GM18519 (cell line): ENCODE data around the gene RAP1A.
"Not testable (repeated sequence)": the region's sequence is repeated elsewhere in the genome, so short reads cannot be mapped to it uniquely, and the experiment has no call there.

Source experiments
- ATAC-seq: cut with Tn5 transposase; IDR thresholded peaks from one replicate; pipeline ENCODE4 v1.9.1; 2021; ENCODE audit warnings: mild to moderate bottlenecking, moderate library complexity; ENCODE audit not compliant: unreplicated experiment, low FRiP score

The RAP1A gene

DNA sequence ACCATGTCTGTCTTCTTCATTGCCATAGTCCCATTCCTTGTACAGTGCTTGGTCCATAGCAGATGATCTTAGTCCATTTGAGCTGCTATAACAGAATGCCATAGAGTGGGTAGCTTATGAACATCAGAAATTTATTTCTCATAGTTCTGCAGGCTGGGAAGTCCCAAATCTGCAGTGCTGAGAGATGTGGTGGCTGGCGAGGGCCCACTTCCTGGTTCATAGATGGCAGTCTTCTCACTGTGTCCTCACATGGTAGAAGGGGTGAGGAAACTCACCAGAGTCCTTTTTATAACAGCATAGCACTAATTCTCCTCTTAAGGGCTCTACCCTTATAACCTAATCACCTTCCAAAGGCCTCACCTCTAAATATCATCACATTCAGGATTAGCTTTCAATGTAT lies 23.1 kb upstream of the RAP1A start:
- ATAC-seq = no peak

DNA sequence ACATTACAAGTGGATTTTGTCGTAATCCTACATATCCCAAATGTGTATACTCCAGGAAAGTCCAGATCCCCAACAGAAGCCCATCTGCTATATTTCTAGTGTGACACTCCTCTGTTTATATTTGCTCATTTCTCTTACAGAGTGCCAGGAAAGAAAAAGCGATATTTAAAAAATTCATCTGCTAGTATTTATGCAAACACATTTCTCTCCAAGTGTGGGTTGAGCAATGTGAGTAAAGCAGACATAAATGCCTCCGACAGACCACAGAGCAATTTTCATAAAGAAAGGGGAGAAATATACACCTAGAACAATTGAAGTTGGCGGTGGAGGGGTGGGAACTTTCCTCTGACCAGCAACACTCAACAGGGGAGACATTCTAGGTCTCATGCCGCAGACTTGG lies 22.2 kb upstream of the RAP1A start:
- no peak for ATAC-seq

GRCh38 chr1:111598544-111598943 lies 21.0 kb upstream of the RAP1A start:
- no peak for ATAC-seq

DNA sequence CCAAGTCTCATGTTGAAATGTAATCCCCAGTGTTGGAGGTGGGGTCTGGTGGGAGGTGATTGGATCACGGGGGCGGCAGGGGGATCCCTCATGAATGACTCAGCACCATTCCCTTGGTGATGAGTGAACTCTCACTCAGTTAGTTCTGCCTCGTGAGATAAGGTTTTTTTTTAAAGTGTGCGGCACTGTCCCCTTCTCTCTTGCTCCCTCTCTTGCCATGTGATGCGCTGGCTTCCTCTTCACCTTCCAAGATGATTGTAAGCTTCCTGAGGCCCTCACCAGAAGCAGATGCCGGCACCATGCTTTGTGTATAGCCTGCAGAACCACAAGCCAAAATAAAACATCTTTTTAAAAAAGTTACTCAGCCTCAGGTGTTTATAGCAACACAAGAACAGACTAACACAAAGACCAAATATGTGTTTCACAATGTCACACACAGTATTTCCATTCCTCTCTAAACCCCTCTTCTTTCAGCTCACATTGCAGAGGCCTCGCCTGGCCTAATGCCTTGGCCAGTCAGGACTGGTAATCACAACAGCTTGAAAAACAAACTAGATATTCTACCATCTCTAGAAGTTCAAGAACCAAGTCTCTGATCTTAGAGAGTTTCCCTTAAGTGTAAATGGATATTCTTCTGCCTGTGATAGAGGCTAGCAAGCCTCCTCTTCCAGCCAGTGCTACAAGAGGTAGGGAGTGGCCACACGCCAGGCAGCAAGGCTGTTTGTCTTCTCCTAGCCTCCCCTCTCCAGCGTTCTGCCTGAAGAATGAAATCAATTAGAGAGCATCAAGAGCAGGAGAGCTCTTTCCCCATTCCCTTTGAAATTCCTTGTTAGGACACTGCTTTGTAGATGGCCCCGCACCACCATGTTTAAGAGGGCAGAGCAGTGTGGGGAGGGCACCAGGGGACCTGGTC lies 19.6 kb upstream of the RAP1A start:
- no peak for ATAC-seq

DNA sequence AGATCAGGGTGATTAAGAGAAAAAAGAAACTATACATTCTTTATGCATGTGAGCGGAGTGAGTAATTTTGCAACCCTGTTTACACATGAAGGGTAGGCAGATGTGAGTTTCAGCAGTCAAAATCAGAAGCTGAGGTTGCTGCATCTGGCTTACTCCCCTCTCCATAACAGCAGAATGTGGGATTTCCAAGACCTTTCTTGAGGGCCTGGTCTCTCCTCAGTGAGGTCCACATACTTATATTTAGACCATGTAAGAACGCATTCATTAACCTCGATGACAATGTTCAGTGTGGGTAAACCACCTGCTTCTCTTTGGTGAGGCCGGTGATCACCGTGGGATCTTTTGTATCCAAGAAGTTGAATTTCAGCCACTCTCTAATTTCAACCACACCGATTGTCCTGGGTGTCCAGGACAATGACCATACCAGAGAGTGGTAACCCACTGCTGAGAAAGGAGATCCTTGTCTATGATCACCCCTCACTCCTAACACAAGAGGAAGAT lies 18.7 kb upstream of the RAP1A start:
- peak; percentile 51 for ATAC-seq

DNA sequence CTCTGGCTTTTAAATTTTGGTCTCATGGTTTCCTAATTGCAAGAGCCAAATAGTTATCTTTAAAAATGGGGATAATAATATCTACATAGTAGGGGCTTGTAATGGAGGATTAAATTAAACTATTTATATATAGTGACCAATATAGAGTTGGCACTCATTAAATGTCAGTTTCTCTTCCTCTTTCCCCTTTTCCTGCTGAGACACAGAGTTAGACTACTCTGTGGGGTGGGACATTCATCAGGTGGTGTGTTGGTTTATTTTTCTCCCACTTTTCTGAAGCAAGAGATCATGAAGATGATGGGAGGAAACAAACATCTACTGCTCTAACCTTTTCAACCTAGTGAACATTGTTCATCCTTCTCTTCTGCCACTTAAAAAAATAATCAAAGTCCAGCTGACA lies 17.3 kb upstream of the RAP1A start:
- ATAC-seq = no peak

- no peak for ATAC-seq
Observed at GRCh38 chr1:111602974-111603373, 16.6 kb upstream of the RAP1A start.

GRCh38 chr1:111603979-111604378 lies 15.6 kb upstream of the RAP1A start:
- ATAC-seq = no peak

GRCh38 chr1:111604931-111605330 lies 14.7 kb upstream of the RAP1A start:
- ATAC-seq = no peak

GRCh38 chr1:111605576-111605975 lies 14.0 kb upstream of the RAP1A start:
- no peak for ATAC-seq

GRCh38 chr1:111606457-111607215 lies 13.0 kb upstream of the RAP1A start:
- ATAC-seq = not testable (repeated sequence)

GRCh38 chr1:111608528-111608927 lies 11.1 kb upstream of the RAP1A start:
- not testable (repeated sequence) for ATAC-seq

DNA sequence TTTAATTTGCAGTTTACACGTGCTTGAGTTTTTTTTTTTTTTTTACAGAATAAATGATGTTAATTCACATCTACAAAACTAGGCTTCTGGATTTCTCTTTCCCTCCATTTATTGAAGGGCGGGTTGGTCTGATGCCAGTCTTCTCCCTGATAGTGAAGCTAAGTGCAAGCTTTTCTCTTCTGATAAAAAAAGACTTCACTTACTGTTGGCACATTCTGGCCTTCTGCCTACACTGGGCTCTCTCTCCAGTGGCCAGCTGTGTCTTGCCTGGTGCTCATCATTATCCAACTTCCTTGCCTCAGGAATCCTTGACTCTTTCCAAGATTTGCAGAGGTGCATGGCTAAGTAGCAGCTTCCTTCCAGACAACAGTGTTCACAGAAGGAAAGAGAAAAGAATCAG lies 7.6 kb upstream of the RAP1A start:
- ATAC-seq = no peak

GRCh38 chr1:111615870-111616715 lies 3.5 kb upstream of the RAP1A start:
- peak; percentile 44 for ATAC-seq

DNA sequence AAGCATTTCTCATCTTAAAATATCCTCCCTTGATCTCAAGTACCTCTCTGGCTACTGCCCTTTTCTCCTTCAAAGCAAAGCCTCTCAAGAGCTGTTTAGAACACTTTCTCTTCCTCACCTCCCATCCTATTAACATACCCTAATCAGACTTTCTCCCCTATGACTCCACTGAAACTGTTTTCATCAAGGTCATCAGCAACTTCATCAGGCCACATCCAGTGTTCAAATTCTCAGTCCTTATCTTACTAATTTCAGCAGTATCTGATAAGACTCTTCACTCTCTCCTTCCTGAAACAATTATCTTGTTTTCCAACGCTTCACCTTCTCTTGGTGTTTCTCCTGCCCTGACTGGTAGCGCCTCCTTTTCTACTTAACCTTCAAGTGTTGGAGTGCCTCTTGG lies 1.5 kb upstream of the RAP1A start:
- no peak for ATAC-seq

DNA sequence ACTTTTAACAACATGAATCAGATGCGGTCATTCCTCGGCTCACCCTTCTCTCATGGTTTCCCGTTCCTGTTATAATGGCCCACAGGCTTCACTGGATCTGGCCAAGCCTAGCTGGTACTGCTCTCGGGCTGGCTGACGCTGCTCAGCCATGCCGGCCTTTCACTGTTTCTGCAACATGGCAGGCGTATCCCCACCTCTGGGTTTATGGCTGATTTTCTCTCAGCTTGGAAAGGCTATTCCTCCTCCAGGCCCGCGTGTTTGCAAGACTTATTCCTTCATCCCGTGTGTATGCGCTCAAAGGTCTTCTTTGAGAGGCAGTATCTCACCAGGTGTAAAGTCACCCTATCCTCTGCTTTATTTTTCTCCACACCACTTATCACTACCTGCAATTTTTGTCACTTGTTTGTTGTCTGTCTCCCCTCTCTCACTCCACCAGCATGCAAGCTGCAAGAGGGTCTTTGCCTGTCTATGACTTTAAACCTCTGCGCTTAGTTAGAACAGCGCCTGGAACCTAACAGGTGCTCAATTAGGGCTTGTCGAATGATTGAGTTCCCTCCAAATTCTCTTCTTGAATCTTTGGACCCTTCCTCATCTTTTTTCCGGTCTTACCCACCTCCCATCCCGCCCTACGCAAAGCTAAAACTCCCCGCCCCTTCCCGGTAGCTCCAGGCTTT lies 491 bp upstream of the RAP1A start:
- ATAC-seq = no peak

- no peak for ATAC-seq
Observed at GRCh38 chr1:111620441-111620971, 917 bp downstream of the RAP1A start.

DNA sequence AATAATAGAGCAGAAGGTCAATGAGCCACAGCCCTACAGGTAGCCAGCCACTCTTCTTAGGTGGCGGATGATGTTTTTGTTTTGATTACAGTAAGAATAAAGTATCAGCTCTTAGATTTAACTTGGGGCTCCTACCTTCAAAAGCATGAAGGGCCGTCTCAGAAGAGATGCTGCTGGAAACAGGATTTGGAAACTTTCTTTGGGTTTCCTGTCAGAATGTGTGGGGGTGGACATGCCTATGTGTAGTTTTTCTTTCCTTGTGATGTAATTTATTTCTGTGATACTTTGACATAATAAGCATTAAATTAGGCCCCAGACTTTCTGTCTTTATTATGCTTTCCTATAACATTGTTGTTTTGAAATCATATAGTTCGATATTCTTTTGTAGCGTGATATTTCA lies 1.5 kb downstream of the RAP1A start:
- ATAC-seq = no peak

- ATAC-seq = no peak
Observed at GRCh38 chr1:111622166-111622565, 2.6 kb downstream of the RAP1A start.

DNA sequence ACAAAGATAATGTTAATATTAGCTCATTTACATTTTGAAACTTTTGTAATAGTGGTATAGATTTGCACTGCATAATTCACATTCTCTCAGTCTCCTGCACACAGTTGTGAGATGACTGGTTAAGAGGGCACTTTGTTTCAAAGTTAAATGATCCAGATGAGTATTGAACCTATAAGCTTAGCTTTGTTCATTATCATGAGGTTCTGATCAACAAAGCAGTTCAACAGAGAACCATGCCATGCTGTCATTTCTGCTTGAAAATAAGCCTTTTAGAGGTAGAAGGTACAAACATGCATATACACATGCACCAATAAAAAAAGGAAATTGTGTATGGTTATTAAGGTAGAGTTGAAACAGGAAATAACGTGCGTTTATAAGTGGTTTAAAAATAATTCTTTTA lies 4.8 kb downstream of the RAP1A start:
- ATAC-seq = no peak
